Esophagus mucosa (tissue), 1 donor: Measurements from ENCODE around the gene PARG. TPM values are rescaled to one million over a fixed set of nuclear protein-coding genes. Genes with fewer than 3 reads are reported as not detected.
"Not testable (repeated sequence)": the region's sequence is repeated elsewhere in the genome, so short reads cannot be mapped to it uniquely, and the experiment has no call there.

ENCODE experiments used
- ATAC-seq: fragments of 200-7000 bp; cut with Tn5 transposase; one replicate; pipeline ENCODE4 v1.9.1; 2020
- total RNA-seq: library from RNA; stranded (reverse); gene quantifications from one replicate; pipeline ENCODE4 v1.2.4, GENCODE V29; 2023
- donor health status: DM: yes; HTN: yes; CAD: no.

Gene PARG
- total RNA-seq, 1 donor from 2014 or later: 13.5 TPM

DNA sequence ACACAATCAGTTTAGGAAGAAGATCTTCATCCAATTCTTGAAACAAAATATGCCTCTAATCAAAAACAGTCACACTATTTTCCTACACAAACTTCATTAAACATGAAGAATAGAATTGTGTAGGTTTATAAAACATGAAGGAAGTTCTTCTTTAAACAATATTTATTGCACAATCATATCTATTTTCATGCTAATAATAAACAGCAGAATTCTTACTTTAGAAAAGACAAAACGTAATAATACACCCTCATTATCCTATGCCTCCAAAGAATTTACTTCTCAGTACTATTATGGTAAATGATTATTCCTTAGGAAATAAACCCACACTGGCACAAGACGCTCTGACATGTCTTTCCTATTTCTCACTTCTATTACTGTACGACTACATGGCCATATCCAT, 41.4 kb downstream of the PARG start:
- not testable (repeated sequence) for ATAC-seq

DNA sequence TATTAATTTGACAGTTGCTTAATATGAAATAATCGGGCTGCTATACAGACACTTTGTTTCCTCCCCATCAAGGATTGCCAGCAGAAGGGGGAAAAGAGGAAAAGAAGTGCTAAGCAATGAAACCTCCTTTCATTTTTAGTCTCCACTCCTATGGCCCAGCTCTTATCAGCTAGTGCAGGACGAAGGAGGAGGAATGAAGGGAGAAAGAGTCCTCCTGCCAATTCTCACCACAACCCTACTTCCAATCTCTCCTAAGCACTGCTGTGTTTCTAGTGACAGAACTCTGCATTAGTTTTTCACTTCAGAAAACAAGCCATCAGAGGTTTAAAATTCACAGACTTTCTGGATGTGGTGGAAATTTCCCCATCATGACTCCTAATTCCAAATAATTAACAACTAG, 41.8 kb downstream of the PARG start:
- ATAC-seq: not testable (repeated sequence)

DNA sequence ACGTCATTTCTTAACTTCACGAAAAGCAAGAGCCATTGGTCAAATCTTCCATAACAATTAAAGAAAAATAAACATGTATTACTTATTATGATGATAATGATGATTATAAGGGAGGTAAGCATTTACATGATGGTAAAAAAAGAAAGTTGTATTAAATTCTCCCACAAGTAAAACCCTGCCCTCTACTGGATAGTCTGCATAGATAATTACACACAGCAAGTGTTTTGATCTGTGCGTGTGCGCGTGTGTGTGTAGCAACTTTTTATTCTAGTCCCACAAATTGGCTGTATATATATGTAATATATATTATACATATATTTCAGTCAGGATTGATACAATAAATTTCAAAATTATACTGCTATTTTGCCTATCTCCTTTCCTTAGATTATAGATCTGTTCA, 51.8 kb downstream of the PARG start:
- ATAC-seq: not testable (repeated sequence)

DNA sequence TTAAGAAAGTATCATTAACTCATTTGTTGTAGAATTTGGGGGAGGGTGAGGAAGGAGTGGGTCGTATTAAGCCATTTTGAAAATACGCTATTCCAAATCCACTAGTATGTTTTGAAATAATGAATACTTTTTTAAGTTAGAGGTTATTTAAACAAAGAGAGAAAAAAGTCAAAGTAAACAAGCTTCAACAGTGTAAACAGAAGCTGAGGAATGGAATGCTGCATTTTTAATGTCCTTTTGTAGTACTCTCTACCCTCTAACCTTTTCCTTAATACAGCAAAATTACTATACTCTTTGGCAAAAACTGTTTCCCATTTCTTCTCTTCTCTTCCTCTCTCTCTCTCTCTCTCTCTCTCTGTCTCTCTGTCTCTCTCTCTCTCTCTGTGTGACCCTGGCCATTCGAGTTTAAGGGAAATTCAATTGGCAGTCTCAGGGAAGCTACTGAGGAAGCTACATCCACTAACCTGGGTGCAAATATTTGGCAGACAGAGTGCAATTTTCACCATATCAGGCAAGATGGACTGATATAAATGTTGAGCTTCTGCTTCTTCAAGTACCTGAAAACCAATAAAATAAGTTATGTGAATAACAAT, 57.0 kb downstream of the PARG start:
- not testable (repeated sequence) for ATAC-seq

DNA sequence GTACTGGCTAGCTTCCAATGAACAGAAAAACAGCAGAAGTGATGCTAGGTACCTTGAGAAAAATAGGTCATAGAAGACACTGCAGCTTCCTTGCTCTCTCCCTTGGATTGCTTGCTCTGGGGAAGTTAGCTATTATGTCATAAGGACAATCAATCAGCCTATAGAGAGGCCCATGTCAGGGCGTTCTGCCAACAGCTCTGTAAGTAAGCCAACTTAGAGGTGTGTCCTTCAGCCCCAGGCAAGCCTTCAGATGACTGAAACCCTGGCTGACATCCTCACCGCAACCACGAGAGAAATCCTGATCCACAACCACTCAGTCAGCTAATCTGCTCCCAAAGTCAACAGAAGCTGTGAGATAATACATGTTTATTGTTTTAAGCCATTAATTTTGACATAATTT, 58.0 kb downstream of the PARG start:
- peak; percentile 100 for ATAC-seq

DNA sequence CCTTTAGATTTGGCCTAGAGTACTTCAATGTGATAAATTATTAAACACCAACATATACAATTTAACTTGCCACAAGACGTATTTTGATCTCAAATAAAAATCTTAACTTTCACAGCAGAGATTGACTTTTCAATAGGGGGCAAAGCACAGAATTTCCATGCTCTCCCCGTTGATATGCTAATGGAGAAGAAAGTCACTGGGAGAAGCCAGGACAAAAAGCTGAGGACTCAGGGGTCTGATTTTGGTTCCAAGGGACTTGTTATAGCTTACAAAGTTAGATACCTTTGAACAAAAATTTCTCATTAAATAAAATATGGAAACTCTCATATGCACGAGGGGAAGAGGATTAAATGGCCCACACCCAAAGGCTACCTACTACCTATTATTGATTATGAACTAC, 59.5 kb downstream of the PARG start:
- ATAC-seq: not testable (repeated sequence)

DNA sequence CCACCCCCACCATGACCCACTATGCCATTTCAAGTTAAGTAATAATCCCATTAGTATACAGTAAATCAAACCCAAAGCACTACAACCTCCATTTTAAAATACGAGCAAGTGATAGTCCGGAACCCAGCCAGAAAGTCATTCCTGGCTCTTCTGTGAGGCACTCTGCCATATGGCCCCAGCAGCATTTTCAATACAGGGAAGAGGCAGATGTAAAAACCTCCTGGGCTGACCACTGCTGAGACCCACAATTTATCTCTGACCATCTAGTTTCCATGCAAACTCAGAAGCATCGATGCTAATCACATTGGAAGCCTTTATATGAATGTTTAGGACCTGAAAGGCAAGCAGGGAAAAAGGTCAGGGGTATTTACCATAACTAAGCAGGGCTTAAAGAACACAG, 69.1 kb downstream of the PARG start:
- ATAC-seq: not testable (repeated sequence)

DNA sequence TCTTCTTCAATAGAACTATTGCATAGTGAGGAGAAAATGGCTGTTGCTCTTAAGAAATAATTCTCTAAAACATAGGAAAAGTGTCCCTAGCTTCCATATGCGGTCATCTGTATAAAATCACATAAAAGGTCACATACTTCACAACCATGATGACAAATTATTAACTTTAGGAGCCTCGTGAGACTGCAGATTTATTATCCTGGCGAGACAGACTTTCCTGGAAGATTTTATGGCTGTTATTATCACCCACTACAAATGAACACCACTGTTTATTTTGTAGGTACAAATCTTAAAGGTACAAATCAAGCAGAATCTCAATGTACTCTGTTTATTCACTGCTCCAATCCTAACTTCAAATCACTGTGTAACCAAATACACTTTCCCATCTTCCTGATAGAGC, 70.4 kb downstream of the PARG start:
- ATAC-seq: not testable (repeated sequence)

DNA sequence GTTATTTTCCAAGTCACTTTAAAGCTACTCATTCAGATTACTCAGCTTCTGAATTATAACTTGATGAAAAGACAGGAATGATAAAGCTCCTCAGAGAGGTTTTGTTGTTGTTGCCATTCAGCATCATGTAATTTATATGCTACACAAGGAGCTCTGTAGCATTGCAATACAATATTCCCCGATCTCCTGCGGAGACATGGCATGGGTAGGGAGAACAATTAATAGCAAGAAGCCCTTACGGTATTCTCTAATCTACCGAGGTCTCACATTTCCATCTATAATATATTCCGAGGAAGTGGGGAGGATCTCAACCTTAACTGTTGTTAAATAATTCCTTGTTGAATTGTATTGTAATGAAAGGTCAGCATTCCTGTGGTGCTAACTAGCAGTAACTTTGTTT, 81.9 kb downstream of the PARG start:
- ATAC-seq: not testable (repeated sequence)

DNA sequence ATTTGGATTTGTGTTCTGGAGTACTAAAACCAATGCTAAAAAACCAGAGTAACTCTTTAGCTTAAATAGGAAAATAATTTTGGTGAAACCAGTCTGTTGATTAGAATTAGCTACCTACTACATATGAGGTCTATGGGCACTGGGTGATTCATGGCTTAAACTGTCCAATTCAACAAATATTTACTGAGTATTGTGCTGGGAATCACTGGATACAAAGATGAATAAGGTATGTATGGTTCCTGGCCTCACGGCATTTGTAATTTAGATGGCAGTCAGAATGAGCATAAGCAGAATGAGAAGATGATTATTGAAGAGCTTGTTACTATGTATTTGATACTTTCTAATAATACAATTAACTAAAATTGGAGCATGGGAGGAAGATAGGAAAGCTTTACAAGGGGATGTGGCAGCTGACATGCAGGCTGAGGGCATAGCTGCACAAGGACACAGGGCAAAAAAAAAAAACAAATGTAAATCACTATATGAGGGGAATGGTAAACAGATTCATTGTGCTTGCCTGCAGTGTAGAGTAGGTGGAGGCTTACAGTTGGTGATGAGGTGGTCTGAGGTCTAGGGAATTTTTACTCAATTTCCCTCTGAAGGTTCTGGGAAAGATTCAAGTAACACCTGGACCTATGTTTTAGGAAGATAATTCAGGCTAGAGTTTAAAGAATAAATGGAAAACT, 83.0 kb downstream of the PARG start:
- ATAC-seq: not testable (repeated sequence)

DNA sequence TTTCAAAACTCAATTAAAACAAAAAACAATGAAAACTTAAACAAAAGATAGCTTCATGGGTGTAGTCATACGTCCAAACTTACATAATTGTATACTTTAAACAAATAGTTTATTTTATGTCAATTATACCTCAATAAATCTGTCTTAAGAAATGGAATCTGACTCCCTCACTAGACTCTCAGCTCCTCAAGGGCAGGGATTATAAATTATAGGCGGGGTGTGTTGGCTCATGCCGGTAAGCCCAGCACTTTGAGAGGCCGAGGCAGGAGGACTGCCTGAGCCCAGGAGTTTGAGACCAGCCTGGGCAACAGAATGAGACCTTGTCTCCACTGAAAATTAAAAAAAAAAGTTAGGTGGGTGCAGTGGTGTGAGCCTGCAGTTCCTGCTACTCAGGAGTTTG, 92.3 kb downstream of the PARG start:
- not testable (repeated sequence) for ATAC-seq

DNA sequence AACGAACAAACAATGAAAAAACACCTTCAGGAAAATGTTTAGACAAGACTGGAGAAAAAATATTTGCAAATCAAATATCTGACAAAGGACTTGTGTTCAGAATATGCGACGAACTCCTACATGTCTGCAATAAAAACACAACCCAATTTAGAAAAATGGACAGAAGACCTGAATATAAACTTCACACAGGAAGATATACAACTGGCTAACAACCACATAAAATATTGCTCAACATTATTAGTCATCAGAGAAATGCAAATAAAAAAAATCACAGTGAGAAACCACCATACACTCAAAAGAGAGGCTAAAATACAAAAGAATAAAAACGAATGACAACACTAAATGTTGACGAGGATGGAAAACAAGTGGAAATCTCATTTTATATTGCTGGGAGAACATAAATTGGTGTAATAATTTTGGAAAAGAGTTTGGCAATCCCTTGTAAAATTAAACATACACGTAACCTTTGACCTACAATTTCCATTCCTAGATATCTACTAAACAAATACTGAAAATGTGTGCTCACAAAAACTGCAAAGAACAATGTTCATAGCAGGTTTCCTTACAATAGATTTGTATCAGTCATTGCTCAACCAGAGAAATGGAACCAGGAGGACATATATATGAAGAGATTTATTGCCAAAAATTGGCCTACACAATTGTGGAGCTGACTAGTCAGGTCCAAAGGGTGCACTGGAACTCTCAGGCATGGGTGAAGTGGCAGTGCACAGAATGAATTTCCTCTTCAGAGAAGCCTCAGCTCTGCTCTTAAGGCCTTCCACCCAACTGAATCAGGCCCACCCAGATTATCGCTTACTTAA, 96.8 kb downstream of the PARG start:
- no peak for ATAC-seq

DNA sequence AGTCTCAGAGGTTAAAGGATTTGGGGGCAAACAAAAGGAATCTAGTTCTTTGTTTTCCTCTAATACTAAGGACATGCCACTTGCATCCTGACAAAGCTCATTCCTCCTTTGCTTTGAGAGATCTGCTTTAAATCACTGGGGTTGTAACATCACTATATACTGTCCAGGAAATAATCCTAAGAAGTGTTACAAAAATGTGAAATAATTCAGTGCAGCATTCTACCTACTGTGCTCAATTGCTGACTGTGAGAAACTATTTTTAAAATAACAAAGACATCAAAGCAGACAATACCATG, 99.5 kb downstream of the PARG start:
- ATAC-seq: not testable (repeated sequence)

DNA sequence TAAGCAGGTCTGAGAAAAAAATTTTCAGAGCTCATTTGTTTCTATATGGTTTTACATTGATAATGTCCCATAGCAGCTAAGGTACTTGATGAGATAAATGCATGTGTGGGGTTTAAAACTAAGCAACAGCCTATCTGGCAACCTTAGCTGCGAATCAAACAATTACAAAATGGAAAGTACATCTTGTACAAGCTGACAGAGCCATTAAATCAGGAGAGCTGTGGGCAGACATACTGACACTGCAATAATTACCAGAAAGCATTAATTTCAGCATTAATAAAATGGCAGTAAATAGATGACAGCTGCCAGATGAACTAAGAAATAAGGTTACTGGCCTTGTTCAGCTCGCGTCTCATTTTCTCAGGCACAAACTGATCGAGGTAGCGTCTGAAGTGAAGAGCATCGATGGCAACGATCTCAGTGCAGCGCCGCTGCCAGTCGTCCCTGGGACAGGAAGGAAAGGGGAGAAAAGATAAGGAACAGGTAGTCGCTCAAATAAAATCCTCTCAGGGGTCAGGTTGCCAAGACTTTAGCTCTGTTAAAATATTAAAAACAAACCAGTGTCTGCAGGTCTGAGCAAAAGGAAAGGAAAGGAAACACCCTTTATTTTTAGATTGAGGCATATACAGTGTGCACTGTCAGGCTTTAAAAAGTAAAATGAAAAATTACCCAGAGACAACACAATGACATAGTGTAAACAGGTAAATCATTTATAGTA, 100.1 kb downstream of the PARG start:
- no peak for ATAC-seq

DNA sequence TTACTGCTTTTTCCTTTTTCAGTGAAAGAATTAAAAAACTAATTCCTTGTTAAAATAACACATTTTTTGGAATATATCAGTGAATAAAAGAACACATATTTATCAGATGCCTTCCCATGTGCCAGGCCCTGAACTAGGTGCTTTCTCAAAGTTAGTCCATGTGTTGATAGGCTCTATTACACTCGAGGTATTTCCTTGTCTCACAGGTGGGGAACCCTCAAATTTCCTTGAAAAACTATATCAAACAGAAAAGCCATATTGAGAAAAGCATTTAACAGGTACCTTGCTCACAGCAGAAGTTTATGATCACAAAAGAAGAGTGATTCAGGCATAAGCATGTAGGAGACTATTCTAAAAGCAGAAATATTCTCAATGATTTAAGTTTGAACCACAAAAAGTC, 104.1 kb downstream of the PARG start:
- ATAC-seq: no peak

DNA sequence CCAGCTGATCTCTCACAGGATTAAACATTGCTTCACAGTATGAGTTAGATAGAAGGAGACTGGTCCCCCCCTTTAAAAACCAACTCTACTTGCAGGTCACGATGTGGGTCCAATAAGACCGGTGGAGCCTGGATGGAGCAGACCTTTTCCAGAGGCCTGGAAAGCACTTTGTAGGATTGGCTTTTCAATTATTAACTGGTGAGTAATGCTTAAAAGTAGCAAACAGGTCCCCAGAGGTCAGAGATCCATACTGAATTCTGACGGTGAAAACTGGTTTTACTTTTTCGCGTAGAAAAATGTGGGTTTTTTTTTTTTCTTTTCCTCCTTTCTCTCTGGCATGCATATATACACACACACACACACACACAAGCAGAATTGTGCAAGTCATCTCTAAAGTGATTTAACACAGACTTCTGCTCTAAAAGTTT, 104.8 kb downstream of the PARG start:
- ATAC-seq: no peak

DNA sequence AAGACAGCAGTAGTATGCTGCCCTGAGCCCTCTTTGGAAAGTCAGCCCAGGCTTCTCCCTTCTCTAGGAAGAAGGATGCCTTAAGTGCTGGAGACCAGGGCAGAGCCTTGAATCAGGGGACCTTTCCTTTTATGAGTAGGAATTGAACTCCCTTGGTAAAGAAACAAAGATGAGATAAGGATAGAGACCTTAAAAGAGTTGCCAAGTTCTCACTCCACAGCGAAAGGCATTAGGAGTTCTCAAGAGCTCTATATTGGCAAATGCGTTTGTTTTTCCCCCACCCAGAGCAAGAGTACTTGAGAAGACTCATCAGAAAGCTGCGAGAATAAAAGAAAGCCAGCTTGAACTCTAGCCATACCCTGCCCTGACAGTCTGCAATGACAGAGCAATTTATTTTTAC, 106.9 kb downstream of the PARG start:
- ATAC-seq: no peak

DNA sequence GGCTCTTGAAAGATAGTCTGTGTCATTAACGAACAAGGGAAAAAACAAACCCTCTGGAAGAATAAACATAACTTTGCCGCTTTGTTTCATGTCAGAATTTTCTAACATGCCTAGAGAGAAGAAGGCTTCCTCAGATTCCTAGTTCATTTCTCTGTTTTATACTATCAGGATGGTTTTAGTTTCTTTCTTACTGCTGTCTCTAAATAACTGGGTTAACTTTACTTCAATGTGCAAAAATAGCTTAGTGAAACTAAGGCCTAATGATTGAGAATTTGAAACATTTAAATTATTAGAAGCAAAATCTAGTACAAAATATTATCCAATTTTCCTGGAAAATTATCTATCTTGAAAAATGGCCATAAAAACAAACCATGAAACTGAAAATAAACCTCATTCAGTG, 107.6 kb downstream of the PARG start:
- ATAC-seq: no peak

DNA sequence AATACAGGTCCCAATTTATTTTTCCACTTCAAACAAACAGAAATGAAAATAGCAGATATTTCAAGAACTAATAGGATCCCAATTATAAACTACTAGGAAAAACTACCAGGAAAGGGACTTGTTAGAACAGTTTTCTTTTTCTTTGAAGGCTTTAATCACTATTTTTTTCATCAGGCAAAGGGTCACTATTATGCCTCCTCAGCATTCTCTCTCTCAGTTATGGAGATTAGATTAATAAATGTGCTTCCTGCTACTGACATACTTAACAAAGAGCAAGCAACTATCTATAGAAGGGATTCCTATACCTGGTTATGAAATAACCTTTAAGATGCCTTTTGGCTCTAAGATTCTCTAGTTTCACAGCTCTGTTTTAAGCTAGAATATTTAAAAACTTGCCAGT, 108.7 kb downstream of the PARG start:
- no peak for ATAC-seq

DNA sequence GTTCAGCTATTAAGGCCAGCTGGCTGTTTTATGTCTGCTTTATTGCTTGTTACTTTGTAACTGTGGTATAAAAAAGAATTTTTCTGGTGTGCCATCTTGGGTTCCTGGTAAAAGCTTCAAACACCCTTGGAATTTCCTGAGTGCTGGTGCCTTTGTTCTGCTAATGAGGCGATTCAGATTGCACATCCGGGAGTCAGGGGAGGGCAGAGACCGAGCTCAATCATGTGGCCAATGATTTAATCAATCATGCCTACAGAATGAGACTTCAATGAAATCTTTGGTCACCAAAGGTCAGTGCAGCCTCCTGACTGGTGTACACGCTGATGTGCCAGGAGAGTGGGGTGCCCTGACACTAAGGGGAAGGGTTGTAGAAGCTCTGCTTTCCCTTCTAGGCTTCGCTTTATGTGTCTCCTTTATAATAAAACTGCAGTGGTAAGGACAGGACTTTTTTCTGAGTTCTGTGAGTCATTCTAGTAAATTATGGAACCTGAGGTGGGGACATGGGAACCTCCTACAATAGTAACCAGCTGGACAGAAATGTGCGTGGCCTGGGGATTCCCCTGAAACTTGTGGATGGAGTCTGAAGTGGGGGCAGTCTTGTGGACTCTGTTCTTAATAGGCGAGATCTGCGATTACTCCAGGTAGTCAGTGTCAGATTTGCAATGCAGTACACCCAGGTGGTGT, 110.3 kb downstream of the PARG start:
- ATAC-seq: no peak

DNA sequence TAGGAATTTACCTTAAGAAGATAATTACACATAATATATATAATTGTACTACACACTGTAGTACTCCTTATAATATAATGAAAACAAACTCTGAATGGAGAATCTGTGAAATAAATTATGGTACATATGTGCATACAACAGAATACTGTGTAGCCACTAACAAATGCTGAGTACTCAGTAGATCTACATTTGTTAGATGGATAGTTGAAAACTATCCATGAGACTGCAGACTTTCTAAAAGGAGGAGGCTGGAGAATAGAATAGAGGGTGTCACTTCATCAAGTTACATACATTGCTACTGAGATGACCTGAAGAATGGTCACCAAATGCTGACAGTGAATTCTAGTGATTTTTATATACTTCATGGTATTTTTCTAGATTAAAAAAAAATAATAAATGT, 111.0 kb downstream of the PARG start:
- ATAC-seq: no peak

DNA sequence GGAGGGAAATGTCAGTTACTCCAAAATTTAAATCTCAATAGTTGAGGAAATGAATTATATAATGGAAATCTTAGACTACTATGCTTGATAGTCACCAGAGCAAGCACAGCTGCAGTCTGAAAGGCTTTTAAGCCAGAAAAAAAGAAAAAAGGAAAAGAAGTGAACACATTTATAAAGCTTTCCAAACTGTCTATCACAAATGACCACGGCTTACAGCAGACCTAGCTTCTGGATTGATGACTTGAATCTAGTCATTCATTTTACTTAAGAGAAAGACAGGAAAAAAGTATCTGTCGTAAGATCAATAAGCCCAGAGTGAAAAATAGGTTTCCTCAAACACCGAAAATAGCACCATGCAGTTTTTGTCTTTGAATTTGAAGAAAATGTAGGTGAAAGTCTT, 111.8 kb downstream of the PARG start:
- no peak for ATAC-seq

DNA sequence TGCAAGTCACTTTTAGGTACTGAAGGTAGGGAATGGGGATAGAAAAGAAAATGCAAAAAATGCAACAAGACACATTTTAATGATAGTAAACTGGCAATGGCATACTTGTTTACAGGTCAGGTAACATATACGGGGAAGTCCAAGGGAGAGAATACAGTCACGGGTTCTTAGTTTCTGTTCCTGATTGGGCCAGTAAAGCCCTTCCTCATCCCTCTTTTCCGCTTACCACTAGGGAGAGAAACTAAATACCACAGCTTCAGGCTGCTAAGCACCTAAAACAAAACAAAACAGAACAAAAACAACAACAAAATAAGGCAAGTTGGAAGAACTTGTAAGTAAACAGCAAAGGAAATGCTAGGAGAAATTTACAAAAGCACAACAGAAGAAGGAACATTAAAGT, 114.5 kb downstream of the PARG start:
- ATAC-seq: no peak
